HL-60 (cell line): ENCODE data around the gene SP140.

Source experiments
- CTCF ChIP-seq: IDR thresholded peaks from one replicate; pipeline ENCODE4 v1.5.1; 2011; ENCODE audit warnings: low read length, control low read depth, inconsistent platforms; ENCODE audit not compliant: insufficient read depth
- GABPA ChIP-seq: IDR thresholded peaks from 2 replicates; pipeline ENCODE4 v1.6.1; 2012; ENCODE audit warnings: low read depth
- POLR2AphosphoS5 ChIP-seq: IDR thresholded peaks from 2 replicates; pipeline ENCODE4 v1.6.1; 2012; ENCODE audit warnings: low read depth
- TF ChIP-seq, protein P1 (sequence below): IDR thresholded peaks from 2 replicates; pipeline ENCODE4 v1.6.1; 2012; ENCODE audit warnings: low read depth; ENCODE audit not compliant: insufficient replicate concordance

DNA sequence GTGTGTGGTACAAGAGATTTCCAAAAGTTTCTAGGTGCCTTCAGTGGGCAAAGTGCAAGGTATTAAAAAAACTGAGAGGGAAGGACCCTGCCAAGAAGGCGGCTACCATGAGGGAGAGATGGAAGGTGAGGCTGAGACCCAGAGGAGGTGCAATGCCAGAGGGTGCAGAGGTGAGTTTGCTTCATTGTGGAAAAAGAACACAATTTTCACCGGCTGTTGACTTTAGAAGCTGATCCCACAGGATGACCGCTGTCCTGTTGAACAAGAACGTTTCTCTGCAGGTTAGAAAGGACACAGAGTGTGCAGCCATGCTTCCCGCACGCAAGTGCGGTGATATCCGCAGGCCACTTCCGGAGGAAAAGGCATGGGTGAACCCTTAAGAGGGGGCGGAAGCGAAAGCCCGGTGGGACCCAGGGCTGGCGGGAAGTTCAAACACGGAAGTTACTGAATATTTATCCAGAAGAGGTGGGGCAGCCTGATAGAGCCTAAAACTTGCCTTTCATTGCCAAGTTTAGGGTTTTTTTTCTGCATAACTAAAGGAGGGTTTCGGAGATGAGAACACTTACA lies 22.3 kb upstream of the SP140 start:
- TF ChIP-seq POLR2AphosphoS5 (peak; percentile 84), CTCF (no peak), GABPA (peak; percentile 84)
- TF ChIP-seq, protein P1, sequence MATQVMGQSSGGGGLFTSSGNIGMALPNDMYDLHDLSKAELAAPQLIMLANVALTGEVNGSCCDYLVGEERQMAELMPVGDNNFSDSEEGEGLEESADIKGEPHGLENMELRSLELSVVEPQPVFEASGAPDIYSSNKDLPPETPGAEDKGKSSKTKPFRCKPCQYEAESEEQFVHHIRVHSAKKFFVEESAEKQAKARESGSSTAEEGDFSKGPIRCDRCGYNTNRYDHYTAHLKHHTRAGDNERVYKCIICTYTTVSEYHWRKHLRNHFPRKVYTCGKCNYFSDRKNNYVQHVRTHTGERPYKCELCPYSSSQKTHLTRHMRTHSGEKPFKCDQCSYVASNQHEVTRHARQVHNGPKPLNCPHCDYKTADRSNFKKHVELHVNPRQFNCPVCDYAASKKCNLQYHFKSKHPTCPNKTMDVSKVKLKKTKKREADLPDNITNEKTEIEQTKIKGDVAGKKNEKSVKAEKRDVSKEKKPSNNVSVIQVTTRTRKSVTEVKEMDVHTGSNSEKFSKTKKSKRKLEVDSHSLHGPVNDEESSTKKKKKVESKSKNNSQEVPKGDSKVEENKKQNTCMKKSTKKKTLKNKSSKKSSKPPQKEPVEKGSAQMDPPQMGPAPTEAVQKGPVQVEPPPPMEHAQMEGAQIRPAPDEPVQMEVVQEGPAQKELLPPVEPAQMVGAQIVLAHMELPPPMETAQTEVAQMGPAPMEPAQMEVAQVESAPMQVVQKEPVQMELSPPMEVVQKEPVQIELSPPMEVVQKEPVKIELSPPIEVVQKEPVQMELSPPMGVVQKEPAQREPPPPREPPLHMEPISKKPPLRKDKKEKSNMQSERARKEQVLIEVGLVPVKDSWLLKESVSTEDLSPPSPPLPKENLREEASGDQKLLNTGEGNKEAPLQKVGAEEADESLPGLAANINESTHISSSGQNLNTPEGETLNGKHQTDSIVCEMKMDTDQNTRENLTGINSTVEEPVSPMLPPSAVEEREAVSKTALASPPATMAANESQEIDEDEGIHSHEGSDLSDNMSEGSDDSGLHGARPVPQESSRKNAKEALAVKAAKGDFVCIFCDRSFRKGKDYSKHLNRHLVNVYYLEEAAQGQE: peak; percentile 55
